GM21619 (cell line): ENCODE results near the gene MS4A10.

Experiments
- ATAC-seq: cut with Tn5 transposase; IDR thresholded peaks from one replicate; pipeline ENCODE4 v1.9.1; 2021; ENCODE audit not compliant: unreplicated experiment

Gene MS4A10

DNA sequence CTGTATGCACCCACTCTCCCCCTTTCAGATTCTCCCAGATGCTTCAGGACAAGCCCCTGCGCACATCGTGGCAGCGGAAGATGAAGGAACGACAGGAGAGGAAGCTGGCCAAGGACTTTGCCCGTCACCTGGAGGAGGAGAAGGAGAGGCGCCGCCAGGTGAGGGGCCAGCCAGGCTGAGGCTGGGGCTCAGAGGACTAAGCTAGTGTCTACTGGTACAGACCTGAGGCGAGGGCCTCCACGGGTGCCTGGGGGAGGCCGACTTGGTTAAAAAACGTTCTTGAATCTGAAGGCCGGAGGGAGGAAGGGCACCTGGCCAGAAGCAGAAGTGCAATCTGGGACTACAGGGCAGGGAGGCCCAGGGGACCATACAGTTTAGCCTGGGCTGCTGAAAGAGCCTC lies 62.8 kb downstream of the MS4A10 start:
- no peak for ATAC-seq

DNA sequence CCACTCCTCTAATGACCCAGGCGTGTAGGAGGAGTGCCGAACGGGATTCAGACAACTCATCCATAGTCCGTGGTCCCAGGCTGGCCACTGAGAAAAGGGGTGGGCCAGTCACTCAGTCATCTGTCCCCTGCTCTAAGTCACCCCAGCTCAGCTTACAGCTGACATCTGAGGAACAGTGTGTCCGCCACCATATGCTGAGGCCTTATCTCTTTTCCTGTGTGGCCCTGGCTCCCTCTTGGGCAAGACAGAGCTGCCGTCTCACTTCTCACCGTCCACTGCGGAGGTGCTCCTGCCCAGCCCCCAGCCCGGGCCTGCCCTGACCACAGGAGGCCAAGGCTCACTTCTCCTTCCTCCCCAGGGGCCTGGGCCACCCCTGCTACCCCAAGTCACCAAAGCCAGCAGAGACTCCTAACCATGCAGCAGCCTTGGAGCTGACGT lies 63.6 kb downstream of the MS4A10 start:
- no peak for ATAC-seq

DNA sequence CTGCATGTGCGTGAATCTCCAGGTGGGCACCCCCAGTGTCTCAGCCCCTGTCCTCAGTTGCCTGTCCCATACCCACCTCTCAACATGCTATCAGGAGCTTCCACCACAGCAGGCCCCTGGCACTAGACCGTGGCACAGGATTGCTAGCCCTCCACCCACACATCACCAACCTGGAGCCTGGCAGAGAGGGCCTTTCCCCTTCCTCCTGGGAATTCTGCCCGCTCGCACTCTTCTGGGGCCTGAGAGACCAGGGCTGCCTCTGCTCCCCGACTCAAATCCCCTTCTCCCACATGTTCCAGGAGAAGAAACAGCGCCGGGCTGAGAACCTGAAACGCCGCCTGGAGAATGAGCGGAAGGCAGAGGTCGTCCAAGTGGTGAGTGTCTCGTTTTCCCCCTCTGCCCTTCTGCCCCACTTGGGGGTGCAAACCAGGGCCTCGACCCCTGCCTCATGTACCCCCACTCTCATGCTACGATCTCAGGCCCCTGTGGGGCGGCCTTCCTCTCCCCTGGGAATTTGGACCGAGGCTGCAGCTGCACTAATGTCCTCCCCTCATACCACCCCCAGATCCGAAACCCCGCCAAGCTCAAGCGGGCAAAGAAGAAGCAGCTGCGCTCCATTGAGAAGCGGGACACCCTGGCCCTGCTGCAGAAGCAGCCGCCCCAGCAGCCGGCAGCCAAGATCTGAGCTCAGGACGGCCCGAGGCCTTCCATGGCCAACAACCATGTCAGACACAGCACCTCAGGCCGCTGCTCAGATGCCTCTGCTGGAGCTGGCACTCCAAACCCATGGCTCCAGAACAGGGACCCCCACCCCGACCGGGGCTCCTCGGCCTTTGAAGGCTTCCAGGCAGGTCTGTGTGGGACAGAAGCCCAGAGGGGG lies 64.7 kb downstream of the MS4A10 start:
- no peak for ATAC-seq
